HG03575 (cell line): ENCODE results near the gene LZTS3.

Experiments
- ATAC-seq: cut with Tn5 transposase; IDR thresholded peaks from one replicate; pipeline ENCODE4 v1.9.1; 2021; ENCODE audit not compliant: unreplicated experiment, insufficient number of reproducible peaks, low FRiP score; ENCODE audit errors: extremely low read depth

Gene LZTS3

GRCh38 chr20:3171391-3172125, 1.8 kb downstream of the LZTS3 start:
- ATAC-seq: no peak

GRCh38 chr20:3168829-3169590, 4.3 kb downstream of the LZTS3 start:
- no peak for ATAC-seq

- no peak for ATAC-seq
Observed at GRCh38 chr20:3168079-3168828, 5.1 kb downstream of the LZTS3 start.

GRCh38 chr20:3167738-3168078, 5.6 kb downstream of the LZTS3 start:
- ATAC-seq: no peak

- no peak for ATAC-seq
Observed at GRCh38 chr20:3166913-3167342, 6.4 kb downstream of the LZTS3 start.

- ATAC-seq: no peak
Observed at GRCh38 chr20:3166338-3166912, 6.9 kb downstream of the LZTS3 start.

GRCh38 chr20:3165473-3166337, 7.6 kb downstream of the LZTS3 start:
- ATAC-seq: no peak

- ATAC-seq: no peak
Observed at GRCh38 chr20:3164763-3165410, 8.5 kb downstream of the LZTS3 start.

- ATAC-seq: no peak
Observed at GRCh38 chr20:3164043-3164762, 9.1 kb downstream of the LZTS3 start.

GRCh38 chr20:3163099-3164042, 10.0 kb downstream of the LZTS3 start:
- ATAC-seq: no peak

GRCh38 chr20:3162080-3162611, 11.2 kb downstream of the LZTS3 start:
- no peak for ATAC-seq

GRCh38 chr20:3161316-3162079, 11.9 kb downstream of the LZTS3 start:
- ATAC-seq: no peak

GRCh38 chr20:3160418-3160817, 12.9 kb downstream of the LZTS3 start:
- no peak for ATAC-seq

GRCh38 chr20:3158968-3159431, 14.3 kb downstream of the LZTS3 start:
- no peak for ATAC-seq

GRCh38 chr20:3157817-3158216, 15.5 kb downstream of the LZTS3 start:
- no peak for ATAC-seq
